B cell (primary cell): ENCODE data around the gene CHRNA5. TPM values are rescaled to one million over a fixed set of nuclear protein-coding genes. Genes with fewer than 3 reads are reported as not detected.

ENCODE experiments used
- ATAC-seq: fragments of 200-7000 bp; cut with Tn5 transposase; one replicate; pipeline ENCODE4 v1.10.0; 2021; ENCODE audit warnings: low read depth, mild to moderate bottlenecking, moderate number of reproducible peaks, moderate library complexity
- CTCF ChIA-PET: fragments of 350-600 bp; sonication (Branson Sonifier 250); formaldehyde crosslinking; loops from one replicate; lab custom pipeline; 2021; ENCODE audit warnings: antibody characterized with exemption, inconsistent platforms; lab: Charles Lee
- POLR2A ChIA-PET: fragments of 350-600 bp; sonication (Branson Sonifier 250); formaldehyde crosslinking; loops from one replicate; lab custom pipeline; 2021; ENCODE audit warnings: antibody characterized with exemption; lab: Charles Lee
- DNase-seq: peaks from one replicate; pipeline ENCODE4 v3.0.0; 2013
- H2AFZ ChIP-seq: 2 replicates; pipeline ENCODE4 v1.6.1; 2012; ENCODE audit warnings: mild to moderate bottlenecking, low read depth, low read length; ENCODE audit not compliant: insufficient read depth, poor library complexity, severe bottlenecking
- H3K27ac ChIP-seq, 2 donors: 1 replicate in 1 of 2; 2 replicates in 1 of 2; pipeline ENCODE4 v1.5.1; 2012 to 2013; ENCODE audit warnings: low read length in 2 of 2, mild to moderate bottlenecking in 2 of 2, moderate library complexity in 1 of 2
- H3K27me3 ChIP-seq, 4 experiments: fragments of 200-600 bp in 1 of 4; sonication (generic) in 1 of 4; replicated peaks in 1 of 4; 1 replicate in 2 of 4; 2 replicates in 2 of 4; pipeline versions ENCODE4 v1.6.1 to v1.7.0; 2013 to 2016; ENCODE audit warnings: low read length in 3 of 4, mild to moderate bottlenecking in 2 of 4, mixed read lengths in 1 of 4, moderate library complexity in 1 of 4; ENCODE audit not compliant: insufficient read depth in 4 of 4, control insufficient read depth in 3 of 4; ENCODE audit errors: control extremely low read depth in 1 of 4
- H3K36me3 ChIP-seq, 2 experiments: replicated peaks in 1 of 2; 1 replicate in 1 of 2; 2 replicates in 1 of 2; pipeline versions ENCODE4 v1.6.1 to v1.7.1; 2013; ENCODE audit warnings: low read length in 1 of 2; ENCODE audit not compliant: insufficient read depth in 2 of 2, control insufficient read depth in 1 of 2; ENCODE audit errors: control extremely low read depth in 1 of 2, extremely low read depth in 1 of 2
- H3K4me1 ChIP-seq, 2 donors: fragments of 200-600 bp in 1 of 2; sonication (generic) in 1 of 2; 1 replicate in 1 of 2; 2 replicates in 1 of 2; pipeline versions ENCODE4 v1.5.1 to v1.6.1; 2013 to 2017; ENCODE audit warnings: low read length in 2 of 2; ENCODE audit not compliant: control insufficient read depth in 2 of 2, insufficient read depth in 2 of 2
- H3K4me2 ChIP-seq: replicated peaks from 2 replicates; pipeline ENCODE3; 2012; ENCODE audit warnings: mild to moderate bottlenecking, low read depth, low read length; ENCODE audit not compliant: poor library complexity, severe bottlenecking
- H3K4me3 ChIP-seq, 5 experiments: fragments of 200-600 bp in 1 of 5; sonication (generic) in 1 of 5; 1 replicate in 3 of 5; 2 replicates in 2 of 5; pipeline versions ENCODE4 v1.5.1 to v1.7.0; 2011 to 2016; ENCODE audit warnings: low read length in 4 of 5, mild to moderate bottlenecking in 4 of 5, low read depth in 2 of 5, control low read depth in 1 of 5, moderate library complexity in 1 of 5; ENCODE audit not compliant: insufficient read depth in 1 of 5; ENCODE audit errors: control extremely low read depth in 1 of 5, extremely low read depth in 1 of 5
- H3K79me2 ChIP-seq: fragments of 200-600 bp; sonication (generic); one replicate; pipeline ENCODE4 v1.6.0; 2016; ENCODE audit warnings: low read length; ENCODE audit not compliant: control insufficient read depth, insufficient read depth
- H3K9ac ChIP-seq: fragments of 200-600 bp; sonication (generic); 2 replicates; pipeline ENCODE4 v1.6.1; 2017; ENCODE audit warnings: mild to moderate bottlenecking, low read length, moderate library complexity
- H3K9me3 ChIP-seq, 3 donors: one replicate each; pipeline versions ENCODE4 v1.6.1 to v1.7.1; 2013; ENCODE audit warnings: low read length in 2 of 3; ENCODE audit not compliant: control insufficient read depth in 2 of 3, insufficient read depth in 1 of 3; ENCODE audit errors: control extremely low read depth in 1 of 3
- H4K20me1 ChIP-seq: 2 replicates; pipeline ENCODE4 v1.6.0; 2012; ENCODE audit warnings: mild to moderate bottlenecking, low read length; ENCODE audit not compliant: insufficient read depth, control insufficient read depth, poor library complexity, severe bottlenecking
- H3K27ac Mint-ChIP-seq: one replicate; pipeline ENCODE4 v1.8.0; 2021; ENCODE audit warnings: mixed read lengths
- H3K27me3 Mint-ChIP-seq: one replicate; pipeline ENCODE4 v1.8.0; 2021; ENCODE audit warnings: mixed read lengths
- H3K4me1 Mint-ChIP-seq: one replicate; pipeline ENCODE4 v1.8.0; 2021; ENCODE audit warnings: mixed read lengths
- H3K4me3 Mint-ChIP-seq: one replicate; pipeline ENCODE4 v1.8.0; 2021; ENCODE audit warnings: mixed read lengths
- H3K9me3 Mint-ChIP-seq: one replicate; pipeline ENCODE4 v1.8.0; 2022; ENCODE audit warnings: mixed read lengths; ENCODE audit not compliant: insufficient read depth
- EZH2 ChIP-seq: IDR thresholded peaks from 2 replicates; pipeline ENCODE4 v1.6.1; 2012; ENCODE audit warnings: borderline replicate concordance, low read depth, mild to moderate bottlenecking, moderate library complexity, low read length; ENCODE audit not compliant: insufficient read depth, poor library complexity, severe bottlenecking
- WGBS: methylation state at CpG from one replicate; pipeline ENCODE4 v1.1.5; 2013; ENCODE audit warnings: missing lambda C conversion rate; ENCODE audit not compliant: insufficient coverage; 5-methylcytosine and 5-hydroxymethylcytosine counted together
- intact Hi-C: fragments of 100-400 bp; cut with micrococcal nuclease; formaldehyde crosslinking; loops from one replicate; pipeline ENCODE4 v1.10.0; 2022
- polyA plus RNA-seq: library from polyadenylated mRNA; depleted of rRNA; stranded (reverse); fragments of >200 nt; gene quantifications from 2 replicates; pipeline ENCODE4 v1.2.3, GENCODE V29; 2012
- total RNA-seq, 2 donors: library from RNA; stranded (reverse); fragments of 120-200 nt in 1 of 2; gene quantifications; 1 replicate in 1 of 2; 2 replicates in 1 of 2; pipeline versions ENCODE4 v1.2.3 to v1.2.4, GENCODE V29; 2013 to 2022
- TF ChIP-seq, protein P1 (sequence below): fragments of 200-600 bp; IDR thresholded peaks from one replicate; pipeline ENCODE4 v1.8.0; 2022; ENCODE audit warnings: antibody characterized with exemption, mild to moderate bottlenecking

The CHRNA5 gene
- total and polyA plus RNA-seq, 2 donors (not counting 1 experiment from before 2014, with no cell fraction given) = 0.09 to 1.2 TPM

DNA sequence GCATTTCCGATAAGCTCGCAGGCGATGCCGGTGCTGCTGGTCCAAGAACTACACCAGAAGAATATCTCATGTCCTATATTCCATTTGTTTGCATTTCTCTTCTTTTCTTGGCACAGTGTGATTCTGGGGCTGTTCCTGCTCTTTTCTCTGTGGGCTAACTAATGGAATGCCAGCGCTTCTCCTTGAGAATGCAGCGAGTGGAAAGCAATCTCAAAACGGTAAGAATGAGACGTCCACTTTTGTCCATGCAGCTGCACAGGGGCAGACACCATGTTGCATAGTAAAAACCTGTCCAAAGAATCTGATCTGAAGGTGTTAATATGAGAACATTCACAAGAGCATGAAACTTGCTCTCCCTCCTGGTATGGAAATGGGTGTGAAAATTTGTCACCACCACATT lies 62.0 kb downstream of the CHRNA5 start:
- TF ChIP-seq EZH2 = no peak
- TF ChIP-seq, protein P1, sequence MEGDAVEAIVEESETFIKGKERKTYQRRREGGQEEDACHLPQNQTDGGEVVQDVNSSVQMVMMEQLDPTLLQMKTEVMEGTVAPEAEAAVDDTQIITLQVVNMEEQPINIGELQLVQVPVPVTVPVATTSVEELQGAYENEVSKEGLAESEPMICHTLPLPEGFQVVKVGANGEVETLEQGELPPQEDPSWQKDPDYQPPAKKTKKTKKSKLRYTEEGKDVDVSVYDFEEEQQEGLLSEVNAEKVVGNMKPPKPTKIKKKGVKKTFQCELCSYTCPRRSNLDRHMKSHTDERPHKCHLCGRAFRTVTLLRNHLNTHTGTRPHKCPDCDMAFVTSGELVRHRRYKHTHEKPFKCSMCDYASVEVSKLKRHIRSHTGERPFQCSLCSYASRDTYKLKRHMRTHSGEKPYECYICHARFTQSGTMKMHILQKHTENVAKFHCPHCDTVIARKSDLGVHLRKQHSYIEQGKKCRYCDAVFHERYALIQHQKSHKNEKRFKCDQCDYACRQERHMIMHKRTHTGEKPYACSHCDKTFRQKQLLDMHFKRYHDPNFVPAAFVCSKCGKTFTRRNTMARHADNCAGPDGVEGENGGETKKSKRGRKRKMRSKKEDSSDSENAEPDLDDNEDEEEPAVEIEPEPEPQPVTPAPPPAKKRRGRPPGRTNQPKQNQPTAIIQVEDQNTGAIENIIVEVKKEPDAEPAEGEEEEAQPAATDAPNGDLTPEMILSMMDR = no peak
- H3K27ac ChIP-seq = no peak overlapping the region
- no peaks in the 10 kb centered on the region for H3K9me3 Mint-ChIP-seq
- no peaks in the 10 kb centered on the region for H4K20me1 ChIP-seq
- H3K27ac Mint-ChIP-seq = no peak overlapping the region
- H3K9me3 ChIP-seq = no peaks in the 10 kb centered on the region
- H3K4me2 ChIP-seq = no peak overlapping the region
- peaks cover 35% of the 10 kb centered on the region for H3K27me3 Mint-ChIP-seq
- intact Hi-C loops = no loop called here
- WGBS = 89% methylated on average over 7 of the region's 8 CpGs
- H3K4me3 Mint-ChIP-seq = no peak overlapping the region
- ChIA-PET POLR2A (no interaction called here), CTCF (interaction anchor here (1.2 kb wide), 1 partner anchor 22 kb away, joined by 4 read pairs; no protein-coding TSS in a partner anchor)
- H3K4me1 Mint-ChIP-seq = no peaks in the 10 kb centered on the region
- ATAC-seq = no peak
- no peaks in the 10 kb centered on the region for H3K79me2 ChIP-seq
- no peak overlapping the region for H3K9ac ChIP-seq
- no peak overlapping the region for H3K4me3 ChIP-seq
- no peaks in the 10 kb centered on the region for H3K4me1 ChIP-seq
- no peak overlapping the region for H2AFZ ChIP-seq
- H3K36me3 ChIP-seq = no peaks in the 10 kb centered on the region
- no peak for DNase-seq
- H3K27me3 ChIP-seq = peaks cover 0 to 3% (median 1%) of the 10 kb centered on the region in 4 experiments

DNA sequence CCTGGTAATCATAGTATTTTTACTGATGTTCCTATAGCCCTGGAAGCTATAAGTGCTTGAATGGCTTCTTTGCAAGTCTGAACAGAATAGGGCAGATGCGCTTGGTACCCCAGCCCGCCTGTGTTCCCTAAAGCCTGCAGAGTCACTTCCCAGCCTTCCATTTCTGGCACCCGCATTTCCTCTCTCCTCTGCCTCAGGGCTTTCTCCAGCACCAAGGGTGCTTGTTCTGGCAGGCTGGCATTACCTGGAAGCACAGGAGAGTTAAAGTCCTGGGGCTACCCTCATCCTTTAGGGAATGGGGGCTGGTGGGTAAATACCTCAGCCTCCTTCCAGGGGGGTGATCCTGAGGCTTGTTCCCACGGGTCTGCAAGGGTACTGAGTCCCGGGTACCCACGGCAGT lies 62.9 kb downstream of the CHRNA5 start:
- H3K79me2 ChIP-seq = no peaks in the 10 kb centered on the region
- no peaks in the 10 kb centered on the region for H4K20me1 ChIP-seq
- CTCF ChIA-PET = no interaction called here
- H3K27me3 Mint-ChIP-seq = peaks cover 37% of the 10 kb centered on the region
- H3K4me1 Mint-ChIP-seq = no peaks in the 10 kb centered on the region
- no peak overlapping the region for H2AFZ ChIP-seq
- peaks cover 0 to 3% (median 1%) of the 10 kb centered on the region in 4 experiments for H3K27me3 ChIP-seq
- no peaks in the 10 kb centered on the region for H3K36me3 ChIP-seq
- H3K9me3 Mint-ChIP-seq = no peaks in the 10 kb centered on the region
- H3K4me3 Mint-ChIP-seq = no peak overlapping the region
- no peak overlapping the region for H3K4me2 ChIP-seq
- intact Hi-C loops = no loop called here
- no peak for TF ChIP-seq EZH2
- TF ChIP-seq, protein P1 = no peak
- no peak overlapping the region for H3K9ac ChIP-seq
- ATAC-seq (no peak), DNase-seq (no peak)
- H3K4me1 ChIP-seq = no peaks in the 10 kb centered on the region
- H3K27ac ChIP-seq = no peak overlapping the region
- peaks cover 0 to 4% (median 2%) of the 10 kb centered on the region in 3 donors for H3K9me3 ChIP-seq
- POLR2A ChIA-PET = no interaction called here
- 83% methylated on average over 4 of the region's 6 CpGs for WGBS
- no peak overlapping the region for H3K4me3 ChIP-seq
- H3K27ac Mint-ChIP-seq = no peak overlapping the region
